Activated T-cell treated with anti-CD3 and anti-CD28 coated beads, Interleukin-2, amount 50 U/mL, for 24 hours (primary cell): ENCODE results near the gene ACER3.
"Not testable (repeated sequence)": the region's sequence is repeated elsewhere in the genome, so short reads cannot be mapped to it uniquely, and the experiment has no call there.

Source experiments
- DNase-seq: peaks from one replicate; pipeline ENCODE4 v3.0.0-alpha.2; 2020
- H3K27ac Mint-ChIP-seq: 2 replicates; pipeline ENCODE4 v1.8.0; 2020; ENCODE audit warnings: mild to moderate bottlenecking, mixed read lengths
- H3K27me3 Mint-ChIP-seq: 2 replicates; pipeline ENCODE4 v1.8.0; 2020; ENCODE audit warnings: mixed read lengths
- H3K36me3 Mint-ChIP-seq: 2 replicates; pipeline ENCODE4 v1.8.0; 2020; ENCODE audit warnings: low read depth, mixed read lengths
- H3K4me1 Mint-ChIP-seq: 2 replicates; pipeline ENCODE4 v1.8.0; 2020; ENCODE audit warnings: low read depth, mixed read lengths
- H3K4me3 Mint-ChIP-seq: 2 replicates; pipeline ENCODE4 v1.8.0; 2020; ENCODE audit warnings: mild to moderate bottlenecking, moderate library complexity, mixed read lengths
- H3K9me3 Mint-ChIP-seq: 2 replicates; pipeline ENCODE4 v1.8.0; 2020; ENCODE audit warnings: mixed read lengths

ACER3 gene

DNA sequence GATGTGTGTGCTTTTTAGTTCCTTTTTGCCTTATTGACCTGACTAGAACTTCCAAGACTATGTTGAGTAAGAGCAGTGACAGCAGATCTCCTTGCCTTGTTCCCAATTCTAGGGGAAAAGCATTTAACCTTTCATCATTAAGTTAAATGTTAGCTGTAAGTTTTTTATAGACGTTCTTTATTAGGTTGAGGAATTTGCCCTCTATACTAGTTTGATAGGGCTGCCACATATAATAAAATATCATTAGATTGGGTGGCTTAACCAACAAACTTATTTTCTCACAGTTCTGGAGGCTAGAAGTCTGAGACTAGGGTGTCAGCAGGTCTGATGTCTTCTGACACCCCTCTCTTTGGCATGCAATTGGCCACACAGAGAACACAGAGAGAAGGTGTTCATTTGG lies 140.9 kb downstream of the ACER3 start:
- no peaks in the 10 kb centered on the region for H3K4me1 Mint-ChIP-seq
- H3K27me3 Mint-ChIP-seq: no peaks in the 10 kb centered on the region
- DNase-seq: no peak
- peaks cover 3% of the 10 kb centered on the region for H3K9me3 Mint-ChIP-seq
- H3K27ac Mint-ChIP-seq: no peak overlapping the region
- H3K36me3 Mint-ChIP-seq: peaks cover 14% of the 10 kb centered on the region
- no peak overlapping the region for H3K4me3 Mint-ChIP-seq

DNA sequence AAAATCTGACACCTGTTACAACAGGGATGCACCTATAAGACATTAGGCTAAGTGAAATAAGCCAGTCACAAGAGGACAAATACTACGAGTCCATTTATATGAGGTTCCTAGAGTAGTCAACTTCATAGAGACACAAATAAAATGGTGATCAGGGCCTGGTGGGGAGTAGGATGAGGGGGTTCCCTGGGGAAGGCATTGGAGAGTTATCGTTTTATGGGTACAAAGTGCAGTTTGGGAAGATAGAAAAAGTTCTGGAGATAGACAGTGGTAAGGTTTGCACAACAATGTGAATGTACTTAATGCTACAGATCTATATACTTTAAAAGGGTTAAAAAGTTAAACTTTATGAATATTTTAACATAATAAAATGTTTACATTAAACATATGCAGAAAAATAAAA lies 142.1 kb downstream of the ACER3 start:
- H3K4me3 Mint-ChIP-seq: no peak overlapping the region
- peaks cover 15% of the 10 kb centered on the region for H3K36me3 Mint-ChIP-seq
- H3K27ac Mint-ChIP-seq: no peak overlapping the region

GRCh38 chr11:77003963-77004362 lies 143.2 kb downstream of the ACER3 start:
- no peak overlapping the region for H3K27ac Mint-ChIP-seq
- no peak for DNase-seq
- H3K27me3 Mint-ChIP-seq: no peaks in the 10 kb centered on the region
- peaks cover 12% of the 10 kb centered on the region for H3K36me3 Mint-ChIP-seq
- H3K9me3 Mint-ChIP-seq: peaks cover 3% of the 10 kb centered on the region
- H3K4me1 Mint-ChIP-seq: no peaks in the 10 kb centered on the region
- no peak overlapping the region for H3K4me3 Mint-ChIP-seq

More for the DNA sequence above, 142.1 kb downstream of the ACER3 start:
- Mint-ChIP-seq H3K9me3 (peaks cover 3% of the 10 kb centered on the region), H3K4me1 (no peaks in the 10 kb centered on the region), H3K27me3 (no peaks in the 10 kb centered on the region)
- DNase-seq: no peak

DNA sequence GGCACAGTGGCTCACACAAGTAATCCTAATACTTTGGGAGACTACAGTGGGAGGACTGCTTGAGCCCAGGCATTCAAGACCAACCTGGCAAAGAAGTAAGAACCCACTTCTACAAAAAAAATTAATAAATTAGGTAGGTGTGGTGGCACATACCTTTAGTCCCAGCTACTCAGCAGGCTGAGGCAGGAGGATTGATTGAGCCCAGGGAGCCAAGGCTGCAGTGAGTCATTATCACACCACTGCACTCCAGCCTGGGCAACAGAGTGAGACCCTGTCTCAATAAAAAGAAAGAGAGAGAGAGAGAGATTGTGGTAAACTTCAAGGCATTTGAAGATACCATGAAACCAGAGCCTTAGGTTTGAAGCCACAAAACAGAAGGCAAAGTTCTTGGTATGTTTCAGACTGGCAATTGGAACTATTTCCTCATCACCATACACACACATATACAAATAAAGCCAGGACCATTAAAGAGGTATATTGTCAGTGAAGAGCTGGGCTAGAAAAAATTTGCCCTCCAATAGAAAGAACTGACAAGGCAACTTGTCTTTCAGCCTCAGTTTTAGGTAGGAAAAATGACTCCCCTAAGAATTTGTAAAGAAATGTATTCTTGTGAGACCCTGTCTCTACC lies 148.9 kb downstream of the ACER3 start:
- DNase-seq: no peak
- Mint-ChIP-seq H3K27me3 (no peaks in the 10 kb centered on the region), H3K27ac (no peak overlapping the region), H3K9me3 (peaks cover 3% of the 10 kb centered on the region), H3K4me1 (no peaks in the 10 kb centered on the region), H3K36me3 (peaks cover 9% of the 10 kb centered on the region), H3K4me3 (no peak overlapping the region)

DNA sequence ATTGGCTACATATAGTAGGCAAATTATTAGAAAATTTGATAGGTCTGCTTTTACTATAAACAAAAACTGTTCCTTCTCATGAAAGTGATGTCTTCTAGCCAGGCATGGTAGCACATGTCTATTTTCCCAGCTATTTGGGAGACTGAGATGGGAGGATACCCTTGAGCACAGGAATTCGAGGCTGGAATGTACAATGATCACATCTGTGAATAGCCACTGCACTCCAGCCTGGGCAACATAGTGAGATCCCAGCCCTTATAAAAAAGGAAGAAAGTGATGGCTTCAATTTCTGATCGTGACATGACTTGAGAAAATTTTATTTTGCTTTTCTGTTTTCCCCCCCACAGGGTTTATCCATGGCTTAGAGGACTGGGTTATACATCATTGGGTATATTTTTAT lies 154.0 kb downstream of the ACER3 start:
- Mint-ChIP-seq H3K4me1 (peaks cover 9% of the 10 kb centered on the region), H3K36me3 (peaks cover 14% of the 10 kb centered on the region), H3K27me3 (no peaks in the 10 kb centered on the region), H3K4me3 (no peak overlapping the region), H3K27ac (no peak overlapping the region), H3K9me3 (no peaks in the 10 kb centered on the region)
- DNase-seq: no peak

DNA sequence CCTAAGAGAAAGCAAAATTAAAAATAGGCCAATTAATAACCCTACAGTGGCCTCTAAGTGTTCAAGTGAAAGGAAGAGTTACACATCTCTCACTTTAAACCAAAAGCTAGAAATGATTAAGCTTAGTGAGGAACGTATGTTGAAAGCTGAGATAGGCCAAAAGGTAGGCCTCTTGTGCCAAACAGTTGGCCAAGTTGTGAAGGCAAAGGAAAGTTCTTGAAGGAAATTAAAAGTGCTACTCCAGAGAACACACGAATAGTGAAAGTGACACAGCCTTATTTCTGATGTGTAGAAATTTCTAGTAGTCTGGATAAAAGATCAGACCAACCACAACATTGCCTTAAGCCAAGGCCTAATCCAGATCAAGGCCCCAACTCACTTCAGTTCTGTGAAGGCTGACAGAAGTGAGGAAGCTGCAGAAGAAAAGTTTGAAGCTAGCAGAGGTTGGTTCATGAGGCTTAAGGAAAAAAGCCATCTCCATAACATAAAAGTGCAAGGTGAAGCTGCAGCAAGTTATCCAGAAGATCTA lies 157.7 kb downstream of the ACER3 start:
- not testable (repeated sequence) for H3K4me3 Mint-ChIP-seq, DNase-seq, H3K9me3 Mint-ChIP-seq, H3K27me3 Mint-ChIP-seq, H3K4me1 Mint-ChIP-seq
- Mint-ChIP-seq H3K36me3 (peaks cover 21% of the 10 kb centered on the region), H3K27ac (peak overlapping the region; percentile 48)

- DNase-seq: no peak
- H3K9me3 Mint-ChIP-seq: no peaks in the 10 kb centered on the region
- H3K27me3 Mint-ChIP-seq: no peaks in the 10 kb centered on the region
- H3K4me1 Mint-ChIP-seq: peaks cover 9% of the 10 kb centered on the region
- H3K27ac Mint-ChIP-seq: no peak overlapping the region
- peaks cover 21% of the 10 kb centered on the region for H3K36me3 Mint-ChIP-seq
- no peak overlapping the region for H3K4me3 Mint-ChIP-seq
Observed at GRCh38 chr11:77019976-77020595, 159.4 kb downstream of the ACER3 start.

DNA sequence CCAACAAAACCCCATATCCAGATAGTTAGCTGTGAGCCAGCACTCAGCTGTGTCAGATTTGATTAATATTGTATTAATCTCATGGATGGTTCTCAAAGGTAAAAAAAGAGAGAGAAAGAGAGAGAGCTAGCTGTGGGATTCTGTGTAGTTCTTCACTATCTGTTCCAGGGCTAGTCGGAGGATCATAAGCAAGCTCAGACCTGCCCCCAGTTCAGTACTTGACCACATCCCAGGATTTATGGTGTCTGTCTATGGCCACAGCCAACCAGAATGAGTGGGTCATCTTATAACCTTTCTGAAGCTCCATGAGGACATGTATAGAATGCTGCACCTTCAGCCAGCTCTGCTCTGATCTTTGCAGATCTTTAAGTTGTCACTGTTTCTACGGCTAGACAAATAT lies 160.0 kb downstream of the ACER3 start:
- no peaks in the 10 kb centered on the region for H3K9me3 Mint-ChIP-seq
- no peak overlapping the region for H3K27ac Mint-ChIP-seq
- DNase-seq: no peak
- no peaks in the 10 kb centered on the region for H3K27me3 Mint-ChIP-seq
- no peak overlapping the region for H3K4me3 Mint-ChIP-seq
- peaks cover 21% of the 10 kb centered on the region for H3K36me3 Mint-ChIP-seq
- H3K4me1 Mint-ChIP-seq: peaks cover 9% of the 10 kb centered on the region

GRCh38 chr11:77024745-77025144 lies 164.0 kb downstream of the ACER3 start:
- no peak overlapping the region for H3K4me3 Mint-ChIP-seq
- no peak for DNase-seq
- H3K27ac Mint-ChIP-seq: no peak overlapping the region
- peaks cover 10% of the 10 kb centered on the region for H3K27me3 Mint-ChIP-seq
- H3K9me3 Mint-ChIP-seq: no peaks in the 10 kb centered on the region
- H3K36me3 Mint-ChIP-seq: peaks cover 8% of the 10 kb centered on the region
- no peaks in the 10 kb centered on the region for H3K4me1 Mint-ChIP-seq

GRCh38 chr11:77026221-77026620 lies 165.5 kb downstream of the ACER3 start:
- no peak overlapping the region for H3K4me3 Mint-ChIP-seq
- H3K27ac Mint-ChIP-seq: no peak overlapping the region
- H3K27me3 Mint-ChIP-seq: peaks cover 25% of the 10 kb centered on the region
- no peaks in the 10 kb centered on the region for H3K9me3 Mint-ChIP-seq
- no peaks in the 10 kb centered on the region for H3K4me1 Mint-ChIP-seq
- no peak for DNase-seq
- H3K36me3 Mint-ChIP-seq: peaks cover under 1% of the 10 kb centered on the region

DNA sequence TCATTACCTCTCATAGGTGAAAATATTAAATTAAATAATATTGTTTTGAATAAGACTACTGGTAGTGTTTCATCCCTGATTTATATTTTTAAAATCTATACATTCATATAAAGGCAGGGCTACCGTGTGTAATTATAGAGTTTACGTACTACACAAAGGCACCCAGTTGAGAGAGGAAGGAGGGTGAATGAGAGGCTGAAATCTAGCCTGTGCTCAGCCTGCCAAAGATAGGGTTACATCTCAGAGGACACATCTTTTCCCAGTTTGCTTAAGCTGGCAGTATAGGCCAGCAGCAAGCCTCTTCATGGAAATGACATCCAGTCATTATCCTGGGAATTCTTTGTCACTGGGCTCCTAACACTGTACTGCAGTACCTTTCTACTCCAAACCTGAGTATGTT lies 166.0 kb downstream of the ACER3 start:
- Mint-ChIP-seq H3K27me3 (peaks cover 29% of the 10 kb centered on the region), H3K36me3 (no peaks in the 10 kb centered on the region), H3K4me1 (no peaks in the 10 kb centered on the region), H3K9me3 (no peaks in the 10 kb centered on the region), H3K27ac (no peak overlapping the region), H3K4me3 (no peak overlapping the region)
- DNase-seq: no peak

DNA sequence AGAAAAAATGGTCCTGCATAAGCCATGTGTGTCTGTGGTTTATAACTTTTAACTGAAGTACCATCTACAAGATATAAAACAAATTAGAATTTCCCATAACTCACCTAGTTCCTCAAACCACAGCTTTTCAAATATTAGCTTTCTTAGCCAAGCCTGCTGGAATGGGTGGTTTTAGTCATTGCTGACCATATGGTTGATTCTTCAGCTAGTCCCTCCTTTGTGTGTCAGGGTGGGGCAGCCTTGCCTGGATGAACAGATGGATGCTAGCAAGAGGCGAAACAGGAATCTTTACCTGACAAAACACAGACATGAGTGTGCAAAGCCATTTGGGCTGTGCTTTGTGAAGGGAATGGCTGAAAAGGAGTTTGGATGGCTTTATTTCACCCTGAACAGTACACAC lies 166.6 kb downstream of the ACER3 start:
- no peak overlapping the region for H3K4me3 Mint-ChIP-seq
- no peaks in the 10 kb centered on the region for H3K4me1 Mint-ChIP-seq
- H3K27ac Mint-ChIP-seq: no peak overlapping the region
- DNase-seq: no peak
- no peaks in the 10 kb centered on the region for H3K36me3 Mint-ChIP-seq
- peaks cover 29% of the 10 kb centered on the region for H3K27me3 Mint-ChIP-seq
- no peaks in the 10 kb centered on the region for H3K9me3 Mint-ChIP-seq

GRCh38 chr11:77029829-77030228 lies 169.1 kb downstream of the ACER3 start:
- Mint-ChIP-seq H3K27me3 (peaks cover 29% of the 10 kb centered on the region), H3K4me1 (no peaks in the 10 kb centered on the region), H3K27ac (no peak overlapping the region), H3K9me3 (no peaks in the 10 kb centered on the region), H3K4me3 (no peak overlapping the region), H3K36me3 (no peaks in the 10 kb centered on the region)
- DNase-seq: no peak

- H3K27me3 Mint-ChIP-seq: peaks cover 39% of the 10 kb centered on the region
- no peaks in the 10 kb centered on the region for H3K36me3 Mint-ChIP-seq
- no peaks in the 10 kb centered on the region for H3K4me1 Mint-ChIP-seq
- H3K4me3 Mint-ChIP-seq: no peak overlapping the region
- no peaks in the 10 kb centered on the region for H3K9me3 Mint-ChIP-seq
- DNase-seq: no peak
- no peak overlapping the region for H3K27ac Mint-ChIP-seq
Observed at GRCh38 chr11:77030834-77031414, 170.2 kb downstream of the ACER3 start.

DNA sequence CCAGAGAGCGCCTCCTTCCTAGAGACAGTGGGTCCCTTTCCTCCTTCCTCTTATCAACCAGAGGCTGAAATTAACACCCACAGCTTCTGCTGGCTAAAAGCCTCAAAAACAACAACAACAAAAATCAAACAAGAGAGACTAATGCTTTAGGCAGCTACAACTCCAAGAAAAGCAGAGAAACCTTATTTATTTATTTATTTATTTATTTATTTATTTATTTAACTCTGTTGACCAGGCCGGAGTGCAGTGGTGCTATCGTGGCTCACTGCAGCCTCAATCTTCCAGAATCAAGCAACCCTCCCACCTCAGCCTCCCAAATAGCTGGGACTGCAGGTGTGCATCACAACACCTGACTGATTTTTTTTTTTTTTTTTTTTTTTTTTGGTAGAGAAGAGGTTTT lies 170.9 kb downstream of the ACER3 start:
- H3K4me1 Mint-ChIP-seq: no peaks in the 10 kb centered on the region
- no peaks in the 10 kb centered on the region for H3K36me3 Mint-ChIP-seq
- DNase-seq: no peak
- H3K27ac Mint-ChIP-seq: no peak overlapping the region
- peaks cover 44% of the 10 kb centered on the region for H3K27me3 Mint-ChIP-seq
- no peaks in the 10 kb centered on the region for H3K9me3 Mint-ChIP-seq
- H3K4me3 Mint-ChIP-seq: no peak overlapping the region
